H1 (cell line): ENCODE results near the gene ACADVL. TPM values are rescaled to one million over a fixed set of nuclear protein-coding genes. Genes with fewer than 3 reads are reported as not detected.

Experiments
- CTCF ChIA-PET: fragments of 300-600 bp; sonication (Branson Sonifier 250); formaldehyde crosslinking; loops from one replicate; lab custom pipeline; 2021; ENCODE audit not compliant: partially characterized antibody; lab: Charles Lee
- POLR2A ChIA-PET: fragments of 300-600 bp; sonication (Branson Sonifier 250); formaldehyde crosslinking; loops from one replicate; lab custom pipeline; 2021; ENCODE audit warnings: inconsistent platforms; ENCODE audit not compliant: partially characterized antibody; lab: Charles Lee
- DNase-seq, 2 experiments: peaks; one replicate each; pipeline versions ENCODE4 v3.0.0 to v3.0.0-alpha.2; 2010 to 2022; ENCODE audit warnings: low spot score in 2 of 2, low read depth in 1 of 2, mixed read lengths in 1 of 2
- FAIRE-seq: peaks from 2 replicates; lab custom pipeline; 2011; peaks lifted over from hg19 to GRCh38; lab: Jason Lieb, UNC
- H2AFZ ChIP-seq: 2 replicates; pipeline ENCODE4 v1.8.1; 2012; ENCODE audit warnings: low read length, inconsistent platforms
- H2AK5ac ChIP-seq: 2 replicates; pipeline ENCODE4 v1.6.1; 2013; ENCODE audit warnings: low read depth, low read length
- H2BK120ac ChIP-seq: replicated peaks from 2 replicates; pipeline ENCODE3; 2013; ENCODE audit warnings: low read depth, low read length, inconsistent platforms
- H2BK12ac ChIP-seq: 2 replicates; pipeline ENCODE4 v1.6.1; 2013; ENCODE audit warnings: low read depth, low read length
- H2BK15ac ChIP-seq: 2 replicates; pipeline ENCODE4 v1.6.1; 2013; ENCODE audit warnings: low read length
- H2BK20ac ChIP-seq: 2 replicates; pipeline ENCODE4 v1.6.1; 2013; ENCODE audit warnings: low read length
- H2BK5ac ChIP-seq: 2 replicates; pipeline ENCODE4 v1.6.1; 2013; ENCODE audit warnings: low read depth, low read length
- H3K14ac ChIP-seq: 2 replicates; pipeline ENCODE4 v1.6.1; 2013; ENCODE audit warnings: inconsistent platforms; ENCODE audit not compliant: insufficient read length
- H3K18ac ChIP-seq: 2 replicates; pipeline ENCODE4 v1.6.1; 2013; ENCODE audit warnings: low read length; ENCODE audit errors: extremely low read depth
- H3K23ac ChIP-seq: 2 replicates; pipeline ENCODE4 v1.6.1; 2013; ENCODE audit warnings: inconsistent platforms; ENCODE audit not compliant: insufficient read length
- H3K23me2 ChIP-seq: 2 replicates; pipeline ENCODE4 v1.6.1; 2013; ENCODE audit warnings: low read depth, low read length
- H3K27ac ChIP-seq: 2 replicates; pipeline ENCODE4 v1.6.1; 2011; ENCODE audit warnings: low read depth, low read length, inconsistent platforms
- H3K27me3 ChIP-seq, 4 experiments: replicated peaks in 1 of 4; 1 replicate in 1 of 4; 2 replicates in 3 of 4; pipeline versions ENCODE4 v1.6.1 to v1.8.1; 2011 to 2013; ENCODE audit warnings: low read length in 3 of 4, mild to moderate bottlenecking in 3 of 4, inconsistent platforms in 2 of 4, mixed read lengths in 2 of 4, moderate library complexity in 1 of 4; ENCODE audit not compliant: control insufficient read depth in 3 of 4, insufficient read depth in 3 of 4; ENCODE audit errors: extremely low read depth in 1 of 4
- H3K36me3 ChIP-seq, 4 experiments: 2 replicates each; pipeline versions ENCODE4 v1.6.1 to v1.8.1; 2011 to 2013; ENCODE audit warnings: mild to moderate bottlenecking in 4 of 4, low read length in 3 of 4, moderate library complexity in 2 of 4, control low read depth in 1 of 4, inconsistent platforms in 1 of 4; ENCODE audit not compliant: insufficient read depth in 4 of 4, control insufficient read depth in 2 of 4
- H3K4ac ChIP-seq: replicated peaks from 2 replicates; pipeline ENCODE3; 2013; ENCODE audit warnings: low read length, low read depth, mixed read lengths, inconsistent platforms; ENCODE audit not compliant: insufficient read length
- H3K4me1 ChIP-seq, 4 experiments: replicated peaks in 1 of 4; 1 replicate in 1 of 4; 2 replicates in 3 of 4; pipeline versions ENCODE4 v1.6.1 to v1.8.1; 2011 to 2013; ENCODE audit warnings: low read length in 3 of 4, inconsistent platforms in 2 of 4, mixed read lengths in 1 of 4; ENCODE audit not compliant: insufficient read depth in 4 of 4, control insufficient read depth in 3 of 4
- H3K4me2 ChIP-seq, 2 experiments: 2 replicates each; pipeline versions ENCODE4 v1.6.1 to v1.8.1; 2011 to 2013; ENCODE audit warnings: low read depth in 2 of 2, low read length in 2 of 2, control low read depth in 1 of 2, inconsistent platforms in 1 of 2, mild to moderate bottlenecking in 1 of 2; ENCODE audit not compliant: insufficient read depth in 1 of 2
- H3K4me3 ChIP-seq, 4 experiments: fragments of 200-600, 300-600 bp in 1 of 4; sonication (generic), shearing (Covaris generic), sonication (Bioruptor Twin) in 1 of 4; 2 replicates each; pipeline versions ENCODE4 v1.5.1 to v1.8.1; 2011 to 2016; ENCODE audit warnings: low read length in 4 of 4, low read depth in 3 of 4, control low read depth in 2 of 4, inconsistent platforms in 2 of 4, mild to moderate bottlenecking in 2 of 4, mixed read lengths in 1 of 4, moderate library complexity in 1 of 4; ENCODE audit not compliant: insufficient read depth in 2 of 4; ENCODE audit errors: extremely low read depth in 1 of 4
- H3K56ac ChIP-seq: replicated peaks from 2 replicates; pipeline ENCODE3; 2013; ENCODE audit warnings: low read depth, mild to moderate bottlenecking, mixed read lengths, low read length, inconsistent platforms; ENCODE audit not compliant: insufficient read length
- H3K79me1 ChIP-seq: 2 replicates; pipeline ENCODE4 v1.6.1; 2013; ENCODE audit warnings: low read depth, low read length, control low read depth
- H3K79me2 ChIP-seq, 2 experiments: 2 replicates each; pipeline versions ENCODE4 v1.6.1 to v1.8.1; 2012 to 2013; ENCODE audit warnings: low read length in 2 of 2, mild to moderate bottlenecking in 2 of 2, inconsistent platforms in 1 of 2; ENCODE audit not compliant: insufficient read depth in 2 of 2, control insufficient read depth in 1 of 2
- H3K9ac ChIP-seq, 4 experiments: replicated peaks in 1 of 4; 1 replicate in 1 of 4; 2 replicates in 3 of 4; pipeline versions ENCODE4 v1.6.1 to v1.8.1; 2011 to 2013; ENCODE audit warnings: low read depth in 3 of 4, low read length in 3 of 4, control low read depth in 2 of 4, mild to moderate bottlenecking in 2 of 4, moderate library complexity in 2 of 4, inconsistent platforms in 1 of 4; ENCODE audit errors: extremely low read depth in 1 of 4
- H3K9me3 ChIP-seq, 2 experiments: 2 replicates each; pipeline versions ENCODE4 v1.6.1 to v1.8.1; 2012 to 2013; ENCODE audit warnings: mild to moderate bottlenecking in 2 of 2, moderate library complexity in 2 of 2, control low read depth in 1 of 2, inconsistent platforms in 1 of 2, low read depth in 1 of 2, low read length in 1 of 2, mixed read lengths in 1 of 2; ENCODE audit not compliant: insufficient read depth in 2 of 2
- H4K20me1 ChIP-seq, 2 experiments: replicated peaks in 1 of 2; 2 replicates each; pipeline versions ENCODE3 to v1.8.1; 2011 to 2013; ENCODE audit warnings: inconsistent platforms in 2 of 2, low read length in 2 of 2, mild to moderate bottlenecking in 1 of 2; ENCODE audit not compliant: insufficient read depth in 2 of 2, control insufficient read depth in 1 of 2
- H4K5ac ChIP-seq: 2 replicates; pipeline ENCODE4 v1.6.1; 2013; ENCODE audit warnings: low read length, low read depth, mixed read lengths, inconsistent platforms; ENCODE audit not compliant: insufficient read length
- H4K8ac ChIP-seq: 2 replicates; pipeline ENCODE4 v1.8.0; 2013; ENCODE audit warnings: mild to moderate bottlenecking, moderate library complexity, low read length, inconsistent platforms; ENCODE audit not compliant: insufficient read depth; ENCODE audit errors: extremely low read depth
- H4K91ac ChIP-seq: replicated peaks from 2 replicates; pipeline ENCODE3; 2013; ENCODE audit warnings: low read length, mixed read lengths, inconsistent platforms; ENCODE audit not compliant: insufficient read length
- ASH2L ChIP-seq: fragments of 200-600, 300-600 bp; sonication (generic); IDR thresholded peaks from one replicate; pipeline ENCODE4 v1.7.1; 2017; ENCODE audit warnings: low read length
- CHD2 ChIP-seq: IDR thresholded peaks from 2 replicates; pipeline ENCODE4 v1.6.1; 2012; ENCODE audit warnings: low read length, improper control_type of control experiment
- EP300 ChIP-seq, 2 experiments: IDR thresholded peaks; 1 replicate in 1 of 2; 2 replicates in 1 of 2; pipeline ENCODE4 v1.6.1; 2011 to 2012; ENCODE audit warnings: low read depth in 2 of 2, low read length in 2 of 2, mild to moderate bottlenecking in 2 of 2, borderline replicate concordance in 1 of 2, inconsistent platforms in 1 of 2, moderate library complexity in 1 of 2
- JUN ChIP-seq: IDR thresholded peaks from 2 replicates; pipeline ENCODE4 v1.6.1; 2011; ENCODE audit warnings: low read depth, mild to moderate bottlenecking, improper control_type of control experiment, low read length
- MAX ChIP-seq: IDR thresholded peaks from 2 replicates; pipeline ENCODE4 v1.6.1; 2012; ENCODE audit warnings: inconsistent platforms
- PHF8 ChIP-seq: fragments of 200-600 bp; sonication (generic); conservative IDR thresholded peaks from 2 replicates; pipeline ENCODE4 v1.7.1; 2012; ENCODE audit warnings: low read depth, mild to moderate bottlenecking, inconsistent platforms, low read length, moderate library complexity
- SP1 ChIP-seq: IDR thresholded peaks from 2 replicates; pipeline ENCODE4 v1.6.1; 2011; ENCODE audit warnings: low read depth, low read length
- SP2 ChIP-seq: IDR thresholded peaks from 2 replicates; pipeline ENCODE4 v1.6.1; 2012; ENCODE audit warnings: mild to moderate bottlenecking, low read length, inconsistent platforms
- TEAD4 ChIP-seq: IDR thresholded peaks from 2 replicates; pipeline ENCODE4 v1.6.1; 2012; ENCODE audit warnings: low read depth, low read length, inconsistent platforms, mixed read lengths
- WGBS, 2 experiments: shearing (Covaris generic) in 1 of 2; methylation state at CpG; one replicate each; pipeline versions ENCODE4 v1.1.6 to v1.1.7; 2013 to 2015; ENCODE audit warnings: low lambda C conversion rate in 2 of 2, mixed read lengths in 2 of 2, inconsistent platforms in 1 of 2, low coverage in 1 of 2, missing lambda C conversion rate in 1 of 2; ENCODE audit not compliant: insufficient replicate concordance in 2 of 2, insufficient coverage in 1 of 2, insufficient read length in 1 of 2; ENCODE audit errors: extremely low coverage in 1 of 2, missing lambda C conversion rate in 1 of 2; 5-methylcytosine and 5-hydroxymethylcytosine counted together
- polyA plus RNA-seq, 7 experiments: library from polyadenylated mRNA; depleted of rRNA in 3 of 7; stranded (reverse) in 5 of 7; unstranded in 2 of 7; fragments of >200 nt in 5 of 7; fragments of 200-250 nt in 2 of 7; gene quantifications; 1 replicate in 5 of 7; 2 replicates in 1 of 7; 4 replicates in 1 of 7; pipeline versions ENCODE4 v1.2.1 to v1.2.3, GENCODE V29; 2011 to 2013; ENCODE audit warnings: missing spikeins in 2 of 7, mixed read lengths in 2 of 7
- total RNA-seq: library from RNA; stranded (reverse); fragmentation: NEBNext Ultra II Directional; extraction: Animal tissue kit (Norgen Biotek cat#: 25700); gene quantifications from 2 replicates; pipeline ENCODE4 v1.2.1, GENCODE V29; 2021
- TF ChIP-seq, protein P1 (sequence below): IDR thresholded peaks from 2 replicates; pipeline ENCODE4 v1.6.1; 2011; ENCODE audit warnings: low read depth, mild to moderate bottlenecking, low read length; ENCODE audit not compliant: insufficient read depth

The ACADVL gene
- total and polyA plus RNA-seq, 2 of the 8 experiments (the other 6 are each of a cell fraction or from before 2014, with no cell fraction given) = 181 to 231 TPM

DNA sequence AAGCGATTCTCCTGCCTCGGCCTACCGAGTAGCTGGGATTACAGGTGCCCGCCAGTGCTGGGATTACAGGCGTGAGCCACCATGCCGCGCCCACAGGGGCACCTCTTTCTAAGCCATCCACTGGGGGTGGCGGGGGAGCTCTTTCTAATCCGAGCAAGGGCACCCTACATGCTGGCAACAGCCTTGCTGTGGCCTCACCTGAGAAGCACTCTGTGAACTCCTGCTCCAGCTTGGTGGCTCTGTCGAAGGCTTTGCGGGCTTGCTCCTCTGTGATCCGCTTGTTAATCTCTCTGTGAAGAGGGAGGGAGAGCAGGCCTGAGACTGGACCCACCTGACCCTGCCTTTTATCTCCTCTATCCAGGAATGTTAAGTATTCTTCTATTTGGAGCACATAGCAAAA, 28.7 kb upstream of the ACADVL start:
- CTCF ChIA-PET = interaction anchor here (0.6 to 1.1 kb wide), 3 partner anchors 30 to 478 kb away, joined by 3 to 4 read pairs (median 3); no protein-coding TSS in a partner anchor
- FAIRE-seq = no peak

More for the DNA sequence above, 28.7 kb upstream of the ACADVL start:
- DNase-seq = no peak
- Histone ChIP-seq H2BK15ac (no peak overlapping the region), H3K36me3 (peaks cover 12 to 28% (median 19%) of the 10 kb centered on the region in 4 experiments; a peak in 7 of 8 replicates), H3K23ac (no peak overlapping the region), H3K79me1 (no peaks in the 10 kb centered on the region), H3K14ac (no peak overlapping the region), H3K9ac (no peak overlapping the region), H4K5ac (no peak overlapping the region), H3K27me3 (no peaks in the 10 kb centered on the region), H3K4me3 (no peak overlapping the region), H4K20me1 (peaks cover 5 to 14% of the 10 kb centered on the region in 2 experiments), H2BK12ac (no peak overlapping the region), H3K56ac (no peak overlapping the region), H2BK120ac (no peak overlapping the region), H4K91ac (no peak overlapping the region), H2BK5ac (no peak overlapping the region), H3K27ac (no peak overlapping the region), H2BK20ac (no peak overlapping the region), H2AFZ (no peak overlapping the region), H4K8ac (no peak overlapping the region), H3K4me1 (no peaks in the 10 kb centered on the region), H3K23me2 (no peaks in the 10 kb centered on the region), H3K4ac (no peak overlapping the region), H3K79me2 (no peaks in the 10 kb centered on the region), H2AK5ac (no peak overlapping the region), H3K18ac (no peak overlapping the region), H3K4me2 (no peak overlapping the region), H3K9me3 (no peaks in the 10 kb centered on the region)
- TF ChIP-seq CHD2 (no peak), EP300 (IDR thresholded peaks at IDR 0.05; ENCODE audit: borderline replicate concordance in 1 of 2, low read depth in 2 of 2, low read length in 2 of 2) (no peak), ASH2L (no peak), TEAD4 (no peak), MAX (no peak), PHF8 (no peak), JUN (no peak), SP2 (no peak), SP1 (no peak)
- TF ChIP-seq, protein P1, sequence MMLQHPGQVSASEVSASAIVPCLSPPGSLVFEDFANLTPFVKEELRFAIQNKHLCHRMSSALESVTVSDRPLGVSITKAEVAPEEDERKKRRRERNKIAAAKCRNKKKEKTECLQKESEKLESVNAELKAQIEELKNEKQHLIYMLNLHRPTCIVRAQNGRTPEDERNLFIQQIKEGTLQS = no peak
- WGBS, 2 experiments = 91% methylated on average over 12 of the region's 12 CpGs; no CpG with 5 or more reads in 1 of the 2 experiments
- POLR2A ChIA-PET = interaction anchor here (1.1 to 1.2 kb wide), 4 partner anchors 13 to 30 kb away, joined by 3 to 7 read pairs (median 4); no protein-coding TSS in a partner anchor
